Effector memory CD4-positive, alpha-beta T cell (primary cell): ENCODE data around the gene SLC9A4.
"Not testable (repeated sequence)": the region's sequence is repeated elsewhere in the genome, so short reads cannot be mapped to it uniquely, and the experiment has no call there.

Experiments used
- DNase-seq, 3 donors: peaks; one replicate each; pipeline ENCODE4 v3.0.0-alpha.2; 2020
- H3K27ac ChIP-seq: 2 replicates; pipeline ENCODE4 v1.7.0; 2013; ENCODE audit warnings: mild to moderate bottlenecking, low read length, moderate library complexity; ENCODE audit not compliant: insufficient read depth, poor library complexity, severe bottlenecking
- H3K27me3 ChIP-seq: replicated peaks from 2 replicates; pipeline ENCODE4 v1.7.0; 2013; ENCODE audit warnings: mild to moderate bottlenecking, low read length; ENCODE audit not compliant: insufficient read depth, control insufficient read depth, poor library complexity, severe bottlenecking
- H3K36me3 ChIP-seq: 2 replicates; pipeline ENCODE4 v1.7.0; 2013; ENCODE audit warnings: mild to moderate bottlenecking, low read length, moderate library complexity; ENCODE audit not compliant: control insufficient read depth, insufficient read depth
- H3K4me1 ChIP-seq: 2 replicates; pipeline ENCODE4 v1.7.0; 2013; ENCODE audit warnings: low read length, mild to moderate bottlenecking; ENCODE audit not compliant: control insufficient read depth, insufficient read depth, poor library complexity, severe bottlenecking
- H3K4me3 ChIP-seq: 2 replicates; pipeline ENCODE4 v1.7.0; 2013; ENCODE audit warnings: low read length, low read depth, mild to moderate bottlenecking; ENCODE audit not compliant: insufficient read depth, poor library complexity, severe bottlenecking
- H3K9me3 ChIP-seq: 2 replicates; pipeline ENCODE4 v1.7.0; 2013; ENCODE audit warnings: mild to moderate bottlenecking, low read length, moderate library complexity; ENCODE audit not compliant: control insufficient read depth

SLC9A4 gene

GRCh38 chr2:102562542-102562941 is 89.5 kb downstream of the SLC9A4 start:
- H3K4me1 ChIP-seq, result not testable (repeated sequence)

GRCh38 chr2:102575888-102576287 is 102.9 kb downstream of the SLC9A4 start:
- H3K36me3 ChIP-seq, result no peaks in the 10 kb centered on the region
- no peak overlapping the region for H3K27ac ChIP-seq
- no peak for DNase-seq
- H3K4me3 ChIP-seq, result no peak overlapping the region
- no peaks in the 10 kb centered on the region for H3K9me3 ChIP-seq
- H3K27me3 ChIP-seq, result peaks cover 4% of the 10 kb centered on the region
- no peaks in the 10 kb centered on the region for H3K4me1 ChIP-seq

More at GRCh38 chr2:102562542-102562941, 89.5 kb downstream of the SLC9A4 start:
- not testable (repeated sequence) for H3K9me3 ChIP-seq, H3K36me3 ChIP-seq, H3K27me3 ChIP-seq, H3K27ac ChIP-seq, DNase-seq, H3K4me3 ChIP-seq

- Histone ChIP-seq H3K27me3 (peaks cover 4% of the 10 kb centered on the region), H3K9me3 (no peaks in the 10 kb centered on the region)
Observed at GRCh38 chr2:102578376-102578775, 105.3 kb downstream of the SLC9A4 start.

GRCh38 chr2:102581911-102582310 is 108.9 kb downstream of the SLC9A4 start:
- no peaks in the 10 kb centered on the region for H3K36me3 ChIP-seq
- no peak overlapping the region for H3K4me3 ChIP-seq
- no peaks in the 10 kb centered on the region for H3K9me3 ChIP-seq
- H3K27me3 ChIP-seq, result peaks cover 4% of the 10 kb centered on the region
- no peak for DNase-seq
- H3K27ac ChIP-seq, result no peak overlapping the region
- H3K4me1 ChIP-seq, result no peaks in the 10 kb centered on the region

More at GRCh38 chr2:102578376-102578775, 105.3 kb downstream of the SLC9A4 start:
- DNase-seq, result no peak
- Histone ChIP-seq H3K4me1 (no peaks in the 10 kb centered on the region), H3K4me3 (no peak overlapping the region), H3K36me3 (no peaks in the 10 kb centered on the region), H3K27ac (no peak overlapping the region)

- DNase-seq, result no peak
- H3K27ac ChIP-seq, result no peak overlapping the region
- no peaks in the 10 kb centered on the region for H3K4me1 ChIP-seq
- H3K9me3 ChIP-seq, result no peaks in the 10 kb centered on the region
- H3K27me3 ChIP-seq, result peaks cover 4% of the 10 kb centered on the region
- H3K4me3 ChIP-seq, result no peak overlapping the region
- no peaks in the 10 kb centered on the region for H3K36me3 ChIP-seq
Observed at GRCh38 chr2:102582845-102583244, 109.8 kb downstream of the SLC9A4 start.
